ENCODE measurements around the gene ARFIP2.

- TF ChIP-seq POLR2A (IDR thresholded peaks at IDR 0.05) (no peak), CTCF (IDR thresholded peaks at IDR 0.05) (no peak)
These were observed 17.0 kb upstream of the ARFIP2 start for GRCh38 chr11:6498121-6498520.

Data from breast epithelium (tissue), 3 donors.